ENCODE data around the gene ZCCHC7.
"Not testable (repeated sequence)": the region's sequence is repeated elsewhere in the genome, so short reads cannot be mapped to it uniquely, and the experiment has no call there.

The ZCCHC7 gene

DNA sequence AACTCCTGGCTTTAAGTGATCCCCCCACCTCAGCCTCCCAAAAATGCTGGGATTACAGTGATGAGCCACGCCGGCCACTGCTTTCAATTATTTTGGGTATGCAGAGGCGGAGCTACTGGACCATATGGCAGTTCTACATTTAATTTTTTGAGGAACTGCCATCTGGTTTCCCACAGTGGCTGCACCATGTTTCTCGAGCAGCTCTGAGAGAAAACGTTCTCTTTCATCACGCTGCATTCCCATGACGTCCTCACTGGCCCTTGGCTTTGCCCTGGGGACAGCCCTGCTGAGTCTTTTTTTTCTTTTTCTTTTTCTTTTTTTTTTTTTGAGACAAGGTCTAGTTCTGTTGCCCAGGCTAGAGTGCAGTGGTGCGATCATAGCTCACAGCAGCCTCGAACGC, 266.6 kb downstream of the ZCCHC7 start:
- in situ Hi-C loops (cut with MboI; ENCODE audit: low sequenced_read_pairs) = no loop called here

DNA sequence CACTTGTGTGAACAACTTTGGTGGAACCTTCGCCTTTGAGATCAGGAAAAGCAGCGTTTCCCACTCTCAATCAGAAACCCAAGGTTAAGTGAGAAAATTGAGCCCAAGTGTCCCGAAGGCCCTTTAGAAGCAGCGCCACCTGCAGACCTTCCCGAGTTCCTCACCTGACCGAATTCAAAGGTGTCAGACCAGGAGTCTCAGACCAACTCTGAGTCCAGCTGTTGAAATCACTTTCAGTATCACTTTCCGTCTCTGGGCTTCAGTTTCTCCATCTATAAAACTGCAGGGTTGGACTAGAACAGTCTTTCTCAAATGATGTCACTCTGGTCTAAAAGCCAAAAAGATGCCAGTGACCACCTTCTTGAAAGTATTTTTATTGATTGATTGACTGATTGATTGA, 270.4 kb downstream of the ZCCHC7 start:
- in situ Hi-C loops (cut with MboI; ENCODE audit: low sequenced_read_pairs) = no loop called here

DNA sequence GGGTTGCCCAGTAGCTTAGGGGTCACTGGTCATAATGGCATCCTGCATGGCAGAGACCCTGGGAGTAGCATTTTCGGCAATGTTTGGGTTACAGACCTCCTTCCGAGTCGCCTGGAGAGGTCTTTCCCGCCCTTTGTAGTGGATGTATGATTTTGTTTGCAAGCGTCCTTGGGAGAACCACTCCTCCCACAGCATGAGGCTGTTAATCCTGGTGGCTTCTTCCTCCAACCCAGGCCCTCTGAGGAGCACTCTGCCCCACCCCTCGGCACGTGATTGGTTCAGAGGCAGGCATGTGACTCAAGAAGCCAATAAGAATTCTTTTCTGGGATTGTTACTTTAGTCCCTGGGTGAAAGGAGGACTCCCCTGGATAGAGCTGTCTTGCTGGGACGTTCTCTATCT, 271.9 kb downstream of the ZCCHC7 start:
- in situ Hi-C loops (cut with MboI; ENCODE audit: low sequenced_read_pairs) = no loop called here

DNA sequence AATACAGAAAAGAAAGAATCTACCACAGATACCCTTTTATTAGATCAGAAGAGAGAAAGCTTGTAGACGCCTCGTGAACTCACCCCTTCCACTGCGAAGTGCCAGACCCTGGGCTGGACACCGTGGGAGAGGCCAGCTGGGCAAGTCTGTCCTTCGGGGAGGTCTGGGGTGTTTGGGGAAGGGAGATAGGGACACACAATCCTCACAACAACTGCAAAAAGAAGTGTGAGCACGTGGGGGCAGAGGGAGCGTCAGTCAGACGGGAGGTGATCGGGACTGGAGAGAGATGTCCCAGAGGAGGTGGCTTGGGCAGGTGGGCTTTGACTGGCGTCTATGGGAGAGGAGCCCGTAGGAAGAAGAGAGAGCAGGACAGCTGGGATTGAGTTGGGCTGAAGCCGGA, 274.9 kb downstream of the ZCCHC7 start:
- in situ Hi-C loops (cut with MboI; ENCODE audit: low sequenced_read_pairs) = no loop called here

DNA sequence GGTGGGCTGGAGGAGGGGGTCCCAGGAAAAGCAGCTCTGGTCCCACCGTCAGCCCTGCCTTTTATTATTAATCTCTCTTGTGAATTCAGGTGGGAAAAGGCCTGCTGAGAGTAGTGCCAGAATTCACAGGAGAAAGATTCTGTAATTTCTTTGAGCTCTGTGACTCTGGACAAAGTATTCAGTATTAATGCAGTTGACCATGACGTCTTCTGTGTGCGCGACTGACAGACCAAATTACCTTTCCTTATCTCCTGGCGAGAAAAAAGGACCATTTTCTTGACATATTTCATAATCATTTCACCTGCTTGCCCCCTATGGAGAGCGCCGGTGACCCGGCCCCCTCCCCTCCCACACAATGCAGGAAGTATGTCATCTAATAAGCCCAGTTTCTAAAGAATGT, 275.3 kb downstream of the ZCCHC7 start:
- in situ Hi-C loops (cut with MboI; ENCODE audit: low sequenced_read_pairs) = no loop called here

DNA sequence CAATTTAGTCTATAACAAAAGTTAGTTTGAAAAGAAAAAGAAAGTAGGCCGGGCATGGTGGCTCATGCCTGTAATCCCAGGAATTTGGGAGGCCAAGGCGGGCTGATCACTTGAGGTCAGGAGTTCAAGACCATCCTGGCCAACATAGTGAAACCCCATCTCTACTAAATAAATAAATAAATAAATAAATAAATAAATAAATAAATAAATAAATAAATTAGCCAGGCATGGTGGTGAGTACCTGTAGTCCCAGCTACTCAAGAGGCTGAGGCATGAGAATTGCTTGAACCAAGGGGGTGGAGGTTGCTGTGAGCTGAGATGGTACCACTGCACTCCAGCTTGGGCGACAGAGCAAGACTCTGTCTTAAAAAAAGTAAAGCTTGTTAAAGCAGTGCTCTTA, 277.6 kb downstream of the ZCCHC7 start:
- in situ Hi-C loops (cut with MboI; ENCODE audit: low sequenced_read_pairs) = not testable (repeated sequence)

DNA sequence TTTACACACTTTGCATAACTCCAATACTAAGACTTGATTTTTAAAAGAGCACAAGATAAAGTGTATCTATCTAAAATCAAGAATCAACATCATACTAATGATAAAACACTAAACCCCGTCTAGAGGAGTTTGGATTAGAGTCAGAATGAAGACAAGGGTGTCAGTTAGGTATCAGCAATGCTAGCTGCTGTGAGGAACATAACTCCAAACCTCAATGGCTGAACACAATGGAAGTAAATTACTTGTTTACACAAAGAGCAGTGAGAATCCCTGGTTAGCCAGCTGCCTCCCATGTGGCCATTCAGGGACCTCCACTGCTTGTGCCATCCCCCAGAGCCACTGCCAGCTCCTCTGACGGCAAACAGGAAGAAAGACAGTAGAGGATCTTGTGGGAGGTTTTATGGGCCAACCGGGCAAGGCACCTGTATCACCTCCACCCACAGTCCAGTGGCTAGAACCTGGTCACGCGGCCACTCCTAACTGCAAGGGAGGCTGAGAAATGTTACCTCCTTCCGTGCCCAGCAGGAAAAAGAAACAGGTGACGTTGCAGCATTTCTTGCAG, 278.2 kb downstream of the ZCCHC7 start:
- in situ Hi-C loops (cut with MboI; ENCODE audit: low sequenced_read_pairs) = no loop called here

DNA sequence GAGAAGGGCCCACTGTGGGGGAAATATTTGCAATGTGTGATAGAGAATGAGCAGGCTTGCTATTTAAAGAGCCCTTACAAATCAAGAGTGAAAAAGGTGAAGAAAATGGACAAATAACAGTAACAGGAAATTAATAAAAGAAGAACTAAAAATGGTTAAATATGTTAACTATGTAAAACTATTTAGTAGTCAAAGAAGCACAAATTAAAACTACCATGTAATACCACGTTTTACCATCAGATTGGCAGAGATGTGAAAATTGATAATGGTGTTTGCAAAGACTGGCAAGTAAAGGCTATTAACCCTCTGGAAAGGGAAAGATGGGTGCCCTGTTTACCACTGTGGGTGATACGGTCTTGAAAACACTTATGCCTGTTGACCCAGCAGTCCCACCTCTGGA, 279.0 kb downstream of the ZCCHC7 start:
- in situ Hi-C loops (cut with MboI; ENCODE audit: low sequenced_read_pairs) = no loop called here

DNA sequence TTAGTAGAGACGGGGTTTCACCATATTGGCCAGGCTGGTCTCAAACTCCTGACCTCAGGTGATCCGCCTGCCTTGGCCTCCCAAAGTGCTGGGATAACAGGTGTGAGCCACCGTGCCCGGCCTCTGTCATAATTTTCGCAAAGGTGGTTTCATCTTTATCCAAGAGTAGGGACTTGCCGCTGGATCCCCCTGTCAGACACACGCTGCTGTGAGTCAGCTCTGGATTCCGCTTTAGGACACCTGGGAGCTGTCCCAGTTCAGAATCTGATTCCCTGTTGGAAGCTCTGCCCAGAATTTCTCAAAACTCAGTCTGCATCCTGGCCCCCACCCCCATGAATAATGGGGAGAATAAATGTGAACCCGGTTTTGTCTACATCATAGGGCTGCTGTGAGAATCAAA, 284.2 kb downstream of the ZCCHC7 start:
- in situ Hi-C loops (cut with MboI; ENCODE audit: low sequenced_read_pairs) = no loop called here

DNA sequence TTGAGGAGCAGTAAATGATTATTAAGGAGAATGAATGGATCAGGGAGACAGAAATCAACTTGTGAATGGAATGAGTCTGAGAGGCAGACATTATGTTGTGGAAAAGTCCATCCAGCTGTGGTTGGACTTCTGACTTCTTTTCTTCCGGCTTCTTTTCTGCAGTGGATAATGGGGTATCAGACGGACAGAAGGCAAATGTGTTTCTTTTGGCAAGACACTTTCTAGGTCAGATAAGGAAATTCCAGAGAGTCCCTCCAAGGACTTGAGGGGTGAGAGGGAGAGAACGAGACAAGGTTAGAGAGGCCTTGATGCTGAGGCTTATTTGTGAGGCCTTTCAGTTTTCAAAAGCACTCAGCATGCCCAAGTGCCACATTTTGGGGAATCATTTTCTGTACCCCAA, 285.0 kb downstream of the ZCCHC7 start:
- in situ Hi-C loops (cut with MboI; ENCODE audit: low sequenced_read_pairs) = no loop called here

DNA sequence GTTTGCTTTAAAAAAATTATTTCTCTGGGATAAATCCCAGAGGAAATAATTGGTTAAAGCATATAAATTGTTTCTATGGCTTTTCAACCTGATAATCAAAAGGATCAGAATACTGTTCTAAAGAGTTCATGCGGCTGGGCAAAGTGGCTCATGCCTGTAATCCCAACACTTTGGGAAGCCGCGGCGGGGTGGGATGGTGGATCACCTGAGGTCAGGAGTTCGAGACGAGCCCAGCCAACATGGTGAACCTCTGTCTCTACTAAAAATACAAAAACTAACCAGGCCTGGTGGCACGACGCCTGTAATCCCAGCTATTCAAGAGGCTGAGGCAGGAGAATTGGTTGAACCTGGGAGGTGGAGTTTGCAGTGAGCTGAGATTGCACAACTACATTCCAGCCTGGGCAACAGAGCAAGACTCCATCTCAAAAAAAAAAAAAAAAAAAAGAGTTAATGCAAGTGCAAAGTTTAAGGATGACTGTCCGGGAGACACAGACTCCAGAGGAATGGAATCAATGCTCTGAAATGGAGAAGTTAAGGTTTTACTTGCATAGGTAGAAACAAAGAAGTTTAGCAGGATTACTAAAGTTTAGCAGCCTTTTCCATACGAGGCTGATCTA, 285.5 kb downstream of the ZCCHC7 start:
- in situ Hi-C loops (cut with MboI; ENCODE audit: low sequenced_read_pairs) = no loop called here

DNA sequence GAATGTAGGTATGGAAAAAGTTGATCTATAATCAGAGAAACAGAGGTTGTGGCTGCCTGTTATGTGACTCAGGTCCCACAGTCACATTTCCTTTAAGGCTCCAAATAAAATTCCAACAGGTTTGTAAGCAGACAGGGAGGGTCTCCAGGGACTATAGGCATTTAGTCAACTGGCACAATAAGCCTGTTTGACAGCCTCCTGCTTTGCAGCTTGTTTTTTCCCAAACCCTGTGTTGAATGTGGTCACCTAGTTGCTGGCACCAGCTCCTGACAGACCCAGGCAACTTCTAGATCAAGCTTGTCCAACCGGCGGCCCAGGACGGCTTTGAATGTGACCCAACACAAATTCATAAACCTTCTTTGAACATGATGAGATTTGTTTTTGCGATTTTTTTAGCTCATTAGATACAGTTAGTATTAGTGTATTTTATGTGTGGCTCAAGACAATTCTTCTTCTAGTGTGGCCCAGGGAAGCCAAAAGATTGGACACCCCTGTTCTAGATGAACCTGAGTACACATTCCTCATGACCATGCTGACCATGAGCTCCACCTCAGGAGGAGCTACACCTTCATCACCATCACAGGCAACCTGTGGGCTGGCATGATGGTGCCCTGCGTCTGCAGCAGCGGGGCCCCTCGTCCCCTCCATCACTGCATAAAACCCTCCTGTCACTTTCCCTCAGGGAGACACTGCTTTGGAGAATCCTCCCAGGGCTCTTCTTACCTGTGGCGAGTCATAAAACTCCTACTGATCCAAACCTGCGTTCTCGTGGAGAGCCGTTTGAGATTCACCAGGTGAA, 286.4 kb downstream of the ZCCHC7 start:
- in situ Hi-C loops (cut with MboI; ENCODE audit: low sequenced_read_pairs) = no loop called here

DNA sequence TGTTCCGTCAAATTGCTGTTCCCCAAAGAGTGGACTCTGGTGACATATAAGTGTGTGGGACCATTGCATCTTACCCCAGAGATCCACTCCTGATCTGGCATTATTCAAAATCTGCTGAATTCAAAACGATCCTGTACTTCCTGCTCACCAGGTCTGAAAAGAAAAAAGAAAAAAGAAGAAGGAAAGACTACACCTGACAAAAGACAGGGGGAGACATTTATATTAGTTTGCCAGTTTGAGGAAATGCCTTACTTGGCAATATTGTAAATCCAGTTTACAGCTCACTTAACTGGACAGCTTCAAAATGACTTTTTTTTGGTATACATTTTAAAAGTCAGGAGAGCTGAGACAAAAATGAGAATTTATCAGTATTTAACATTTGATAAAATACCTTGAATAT, 287.1 kb downstream of the ZCCHC7 start:
- in situ Hi-C loops (cut with MboI; ENCODE audit: low sequenced_read_pairs) = no loop called here
